HG03342 (cell line): ENCODE data around the gene FIS1.
"Not testable (repeated sequence)": the region's sequence is repeated elsewhere in the genome, so short reads cannot be mapped to it uniquely, and the experiment has no call there.

ENCODE experiments used
- ATAC-seq: cut with Tn5 transposase; IDR thresholded peaks from one replicate; pipeline ENCODE4 v1.9.1; 2021; ENCODE audit warnings: mild to moderate bottlenecking, moderate library complexity; ENCODE audit not compliant: unreplicated experiment

FIS1 gene

GRCh38 chr7:101258243-101258731, 13.4 kb upstream of the FIS1 start:
- ATAC-seq, result no peak

- ATAC-seq, result no peak
Measured at GRCh38 chr7:101255796-101256195, 10.9 kb upstream of the FIS1 start.

GRCh38 chr7:101253199-101253598, 8.3 kb upstream of the FIS1 start:
- ATAC-seq, result not testable (repeated sequence)

GRCh38 chr7:101251871-101252659, 7.2 kb upstream of the FIS1 start:
- ATAC-seq, result peak; percentile 98

GRCh38 chr7:101250324-101250723, 5.4 kb upstream of the FIS1 start:
- ATAC-seq, result no peak

GRCh38 chr7:101248276-101248675, 3.4 kb upstream of the FIS1 start:
- ATAC-seq, result no peak

GRCh38 chr7:101245147-101245668, 327 bp upstream of the FIS1 start:
- ATAC-seq, result no peak

- no peak for ATAC-seq
Measured at GRCh38 chr7:101243646-101244374, 1.1 kb downstream of the FIS1 start.

- ATAC-seq, result no peak
Measured at GRCh38 chr7:101241443-101242349, 3.2 kb downstream of the FIS1 start.

- ATAC-seq, result no peak
Measured at GRCh38 chr7:101241015-101241363, 3.9 kb downstream of the FIS1 start.

GRCh38 chr7:101240226-101241014, 4.5 kb downstream of the FIS1 start:
- ATAC-seq, result no peak

GRCh38 chr7:101239951-101240220, 5.0 kb downstream of the FIS1 start:
- no peak for ATAC-seq

GRCh38 chr7:101239191-101239950, 5.5 kb downstream of the FIS1 start:
- ATAC-seq, result no peak

GRCh38 chr7:101238226-101239182, 6.4 kb downstream of the FIS1 start:
- ATAC-seq, result no peak

- no peak for ATAC-seq
Measured at GRCh38 chr7:101237206-101238067, 7.4 kb downstream of the FIS1 start, which contains the start of gene CLDN15. CLDN15 (minus strand) TSS chr7:101237802; CDS start chr7:101237581, 221 bp downstream.

GRCh38 chr7:101236292-101236835, 8.5 kb downstream of the FIS1 start:
- ATAC-seq, result no peak

GRCh38 chr7:101235522-101235921, 9.4 kb downstream of the FIS1 start:
- no peak for ATAC-seq
